ENCODE results near the gene ANKRD11.

ANKRD11 gene

GRCh38 chr16:89498839-89499238 lies 8.5 kb upstream of the ANKRD11 start:
- peaks cover 4% of the 10 kb centered on the region for H3K4me1 ChIP-seq
- H3K36me3 ChIP-seq (ENCODE audit: control insufficient read depth, insufficient read depth, low read length): no peaks in the 10 kb centered on the region
- H2AFZ ChIP-seq: no peak overlapping the region
- no peaks in the 10 kb centered on the region for H3K9me3 ChIP-seq (ENCODE audit: control insufficient read depth, low read length)
- H3K9ac ChIP-seq: no peak overlapping the region
- TF ChIP-seq, protein P1, sequence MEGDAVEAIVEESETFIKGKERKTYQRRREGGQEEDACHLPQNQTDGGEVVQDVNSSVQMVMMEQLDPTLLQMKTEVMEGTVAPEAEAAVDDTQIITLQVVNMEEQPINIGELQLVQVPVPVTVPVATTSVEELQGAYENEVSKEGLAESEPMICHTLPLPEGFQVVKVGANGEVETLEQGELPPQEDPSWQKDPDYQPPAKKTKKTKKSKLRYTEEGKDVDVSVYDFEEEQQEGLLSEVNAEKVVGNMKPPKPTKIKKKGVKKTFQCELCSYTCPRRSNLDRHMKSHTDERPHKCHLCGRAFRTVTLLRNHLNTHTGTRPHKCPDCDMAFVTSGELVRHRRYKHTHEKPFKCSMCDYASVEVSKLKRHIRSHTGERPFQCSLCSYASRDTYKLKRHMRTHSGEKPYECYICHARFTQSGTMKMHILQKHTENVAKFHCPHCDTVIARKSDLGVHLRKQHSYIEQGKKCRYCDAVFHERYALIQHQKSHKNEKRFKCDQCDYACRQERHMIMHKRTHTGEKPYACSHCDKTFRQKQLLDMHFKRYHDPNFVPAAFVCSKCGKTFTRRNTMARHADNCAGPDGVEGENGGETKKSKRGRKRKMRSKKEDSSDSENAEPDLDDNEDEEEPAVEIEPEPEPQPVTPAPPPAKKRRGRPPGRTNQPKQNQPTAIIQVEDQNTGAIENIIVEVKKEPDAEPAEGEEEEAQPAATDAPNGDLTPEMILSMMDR (IDR thresholded peaks at IDR 0.05): no peak
- H3K79me2 ChIP-seq: peaks cover 7% of the 10 kb centered on the region
- H3K27ac ChIP-seq: no peak overlapping the region
- no peak overlapping the region for H3K4me2 ChIP-seq (ENCODE audit: low read length)
- H3K4me3 ChIP-seq (ENCODE audit: low read depth, low read length): no peak overlapping the region
- no peaks in the 10 kb centered on the region for H3K27me3 ChIP-seq (ENCODE audit: control insufficient read depth, insufficient read depth, low read length)

DNA sequence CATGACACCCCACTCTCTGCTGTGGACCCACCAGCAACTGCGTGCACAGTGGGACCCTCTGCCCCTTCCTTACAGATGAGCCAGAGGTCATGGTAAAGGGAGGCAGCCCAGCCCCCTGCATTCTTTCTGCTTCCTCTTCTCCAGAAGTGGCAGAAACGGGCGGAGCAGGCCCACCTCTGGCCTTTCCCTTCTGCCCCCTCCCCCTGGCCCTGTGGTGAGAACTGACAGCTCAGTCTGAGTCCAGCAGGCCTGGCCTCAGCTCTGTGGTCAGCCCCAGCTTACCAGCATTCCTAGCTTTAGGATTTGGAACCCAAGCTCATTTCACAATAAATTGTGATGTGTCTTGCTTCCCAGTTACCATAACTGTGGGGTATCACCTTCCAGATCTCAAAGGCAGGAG lies 4.8 kb upstream of the ANKRD11 start:
- peaks cover 16% of the 10 kb centered on the region for H3K79me2 ChIP-seq
- H2AFZ ChIP-seq: no peak overlapping the region
- TF ChIP-seq, protein P1 (IDR thresholded peaks at IDR 0.05): no peak
- no peak overlapping the region for H3K4me2 ChIP-seq (ENCODE audit: low read length)
- no peak overlapping the region for H3K9ac ChIP-seq
- no peaks in the 10 kb centered on the region for H3K36me3 ChIP-seq (ENCODE audit: control insufficient read depth, insufficient read depth, low read length)
- no peaks in the 10 kb centered on the region for H3K9me3 ChIP-seq (ENCODE audit: control insufficient read depth, low read length)
- H3K27me3 ChIP-seq (ENCODE audit: control insufficient read depth, insufficient read depth, low read length): no peaks in the 10 kb centered on the region
- H3K4me1 ChIP-seq: peaks cover 2% of the 10 kb centered on the region
- no peak overlapping the region for H3K4me3 ChIP-seq (ENCODE audit: low read depth, low read length)
- H3K27ac ChIP-seq: no peak overlapping the region

DNA sequence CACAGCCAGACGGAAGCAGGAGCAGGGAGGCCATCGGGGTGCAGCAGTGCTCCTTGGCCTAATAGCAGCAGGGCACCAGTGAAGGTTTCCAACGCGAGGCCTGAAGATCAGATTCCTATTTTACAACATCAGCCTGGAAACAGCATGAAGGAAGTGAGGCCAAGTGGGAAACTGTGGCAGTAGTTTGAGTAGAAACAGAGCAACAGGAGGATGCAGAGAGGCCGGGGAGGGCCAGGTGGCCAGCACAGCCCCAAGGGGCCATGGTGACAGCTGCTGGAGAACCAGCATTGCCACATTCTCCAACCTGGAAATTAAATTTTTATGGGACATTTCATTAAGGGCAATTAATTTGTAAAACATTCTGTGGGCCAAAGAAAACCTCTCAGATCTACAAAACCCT lies 3.4 kb upstream of the ANKRD11 start:
- Histone ChIP-seq H3K27me3 (ENCODE audit: control insufficient read depth, insufficient read depth, low read length) (no peaks in the 10 kb centered on the region), H3K4me1 (peaks cover 2% of the 10 kb centered on the region), H3K36me3 (ENCODE audit: control insufficient read depth, insufficient read depth, low read length) (no peaks in the 10 kb centered on the region), H3K27ac (no peak overlapping the region), H3K9ac (no peak overlapping the region), H3K9me3 (ENCODE audit: control insufficient read depth, low read length) (no peaks in the 10 kb centered on the region), H3K4me2 (ENCODE audit: low read length) (no peak overlapping the region), H2AFZ (no peak overlapping the region), H3K79me2 (peaks cover 18% of the 10 kb centered on the region), H3K4me3 (ENCODE audit: low read depth, low read length) (no peak overlapping the region)
- TF ChIP-seq, protein P1 (IDR thresholded peaks at IDR 0.05): no peak

DNA sequence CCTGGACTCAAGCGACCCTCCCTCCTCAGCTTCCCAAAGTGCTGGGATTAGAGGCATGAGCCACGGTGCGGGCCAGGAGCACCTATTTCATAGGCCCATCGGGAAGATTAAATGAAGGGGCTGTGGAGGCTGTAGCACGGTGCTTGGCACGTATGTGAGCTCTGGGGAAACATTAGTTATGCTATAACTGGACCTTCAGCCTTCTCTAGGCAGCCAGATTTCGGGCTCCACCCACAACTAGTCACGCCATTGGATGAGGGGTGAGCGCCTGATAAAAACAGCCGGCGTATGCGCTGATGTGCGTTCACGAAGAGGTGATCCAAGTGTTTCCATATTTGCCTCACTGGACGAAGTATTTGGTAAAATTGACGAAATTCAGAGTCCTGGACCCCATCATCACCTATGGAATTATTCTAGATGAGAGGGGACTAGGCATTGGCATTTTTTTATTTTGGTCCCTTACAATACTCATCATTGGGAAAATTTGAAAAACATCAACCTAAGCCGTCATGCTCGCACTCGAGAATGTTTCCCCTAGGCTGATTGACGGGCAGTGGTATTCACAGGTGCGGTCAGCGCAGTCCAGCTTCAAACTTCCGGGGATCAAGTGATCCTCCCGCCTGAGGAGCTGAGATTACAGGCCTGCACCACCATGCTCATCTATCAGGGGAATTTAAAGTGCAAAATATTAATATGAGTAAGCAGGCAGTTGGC lies 1.8 kb upstream of the ANKRD11 start:
- Histone ChIP-seq H3K4me1 (peaks cover 2% of the 10 kb centered on the region), H3K4me2 (ENCODE audit: low read length) (peak overlapping the region; percentile 60), H3K9me3 (ENCODE audit: control insufficient read depth, low read length) (no peaks in the 10 kb centered on the region), H2AFZ (no peak overlapping the region), H3K27me3 (ENCODE audit: control insufficient read depth, insufficient read depth, low read length) (no peaks in the 10 kb centered on the region), H3K36me3 (ENCODE audit: control insufficient read depth, insufficient read depth, low read length) (no peaks in the 10 kb centered on the region), H3K27ac (no peak overlapping the region), H3K4me3 (ENCODE audit: low read depth, low read length) (no peak overlapping the region), H3K9ac (no peak overlapping the region), H3K79me2 (peaks cover 28% of the 10 kb centered on the region)
- TF ChIP-seq, protein P1 (IDR thresholded peaks at IDR 0.05): no peak

Data from parathyroid adenoma (tissue), 2 donors.